HepG2 (cell line): ENCODE measurements around the gene DUS2. TPM values are rescaled to one million over a fixed set of nuclear protein-coding genes. Genes with fewer than 3 reads are reported as not detected.

Experiments used
- ATAC-seq: fragments of 200-7000 bp; cut with Tn5 transposase; 3 replicates; pipeline ENCODE4 v1.9.1; 2020; ENCODE audit warnings: mild to moderate bottlenecking, moderate library complexity
- BruUV-seq: library from RNA; stranded (reverse); fragments of 400-500 nt; replicated peaks from 2 replicates; lab custom pipeline; 2021; lab: Mats Ljungman, UMichigan
- CTCF ChIA-PET: fragments of 300-600 bp; formaldehyde crosslinking; extraction: SDS; loops from one replicate; lab custom pipeline; 2021; ENCODE audit warnings: low total read pairs, inconsistent platforms, low intra/inter-chr PET ratio; lab: Yijun Ruan, JAX
- POLR2A ChIA-PET: fragments of 350-600 bp; sonication (Branson Sonifier 250); formaldehyde crosslinking; loops from one replicate; lab custom pipeline; 2020; ENCODE audit warnings: antibody characterized with exemption, inconsistent platforms; lab: Yijun Ruan, JAX
- DNase-seq: peaks from one replicate; pipeline ENCODE4 v3.0.0-alpha.2; 2015; ENCODE audit warnings: low spot score
- FAIRE-seq: peaks from 3 replicates; lab custom pipeline; 2011; peaks lifted over from hg19 to GRCh38; lab: Jason Lieb, UNC
- H2AFZ ChIP-seq: one replicate; pipeline ENCODE4 v1.6.1; 2011; ENCODE audit warnings: low read length, inconsistent platforms
- H3K27ac ChIP-seq: fragments of 300-600 bp; 3 replicates; pipeline ENCODE4 v1.8.0; 2011; ENCODE audit warnings: mixed run types, mild to moderate bottlenecking, mixed read lengths, low read length, inconsistent platforms; ENCODE audit not compliant: insufficient read depth; ENCODE audit errors: extremely low read length
- H3K27me3 ChIP-seq, 2 experiments: fragments of 200-600 bp in 1 of 2; 2 replicates in 1 of 2; 3 replicates in 1 of 2; pipeline versions ENCODE4 v1.6.0 to v1.8.0; 2011; ENCODE audit warnings: low read length in 2 of 2, mild to moderate bottlenecking in 2 of 2, moderate library complexity in 2 of 2, inconsistent platforms in 1 of 2; ENCODE audit not compliant: insufficient read depth in 2 of 2, control insufficient read depth in 1 of 2
- H3K36me3 ChIP-seq, 2 experiments: fragments of 200-600 bp in 1 of 2; replicated peaks in 1 of 2; 2 replicates in 1 of 2; 3 replicates in 1 of 2; pipeline versions ENCODE4 v1.5.1 to v1.8.0; 2011; ENCODE audit warnings: low read length in 2 of 2, inconsistent platforms in 1 of 2; ENCODE audit not compliant: insufficient read depth in 2 of 2, control insufficient read depth in 1 of 2
- H3K4me1 ChIP-seq: 2 replicates; pipeline ENCODE4 v1.5.1; 2012; ENCODE audit warnings: low read length, inconsistent platforms; ENCODE audit not compliant: insufficient read depth
- H3K4me2 ChIP-seq: 2 replicates; pipeline ENCODE4 v1.6.0; 2011; ENCODE audit warnings: low read depth, low read length, inconsistent platforms
- H3K4me3 ChIP-seq, 3 experiments: fragments of 200-600 bp in 1 of 3; sonication (generic), shearing (Covaris generic) in 1 of 3; replicated peaks in 1 of 3; 2 replicates each; pipeline ENCODE4 v1.5.1; 2011 to 2016; ENCODE audit warnings: low read length in 3 of 3, inconsistent platforms in 2 of 3, low read depth in 2 of 3, mild to moderate bottlenecking in 2 of 3, control low read depth in 1 of 3, mixed read lengths in 1 of 3; ENCODE audit not compliant: insufficient read depth in 1 of 3
- H3K79me2 ChIP-seq: one replicate; pipeline ENCODE4 v1.6.1; 2011; ENCODE audit warnings: low read length, inconsistent platforms; ENCODE audit not compliant: insufficient read depth
- H3K9ac ChIP-seq: 2 replicates; pipeline ENCODE4 v1.6.0; 2011; ENCODE audit warnings: mild to moderate bottlenecking, low read depth, low read length, inconsistent platforms; ENCODE audit not compliant: insufficient read depth
- H3K9me3 ChIP-seq: 2 replicates; pipeline ENCODE4 v1.5.1; 2012; ENCODE audit warnings: mild to moderate bottlenecking, low read length
- H4K20me1 ChIP-seq: 2 replicates; pipeline ENCODE4 v1.6.0; 2011; ENCODE audit warnings: inconsistent platforms, mild to moderate bottlenecking, low read length, moderate library complexity; ENCODE audit not compliant: insufficient read depth
- ARID2 ChIP-seq: sonication (generic); formaldehyde crosslinking; IDR thresholded peaks from 2 replicates; pipeline ENCODE4 v1.8.1; 2022; ENCODE audit warnings: mild to moderate bottlenecking, missing genetic modification reagents, borderline replicate concordance
- ARNTL ChIP-seq: sonication (generic); formaldehyde crosslinking; IDR thresholded peaks from 2 replicates; pipeline ENCODE4 v1.4.0; 2020; ENCODE audit warnings: mild to moderate bottlenecking, missing genetic modification reagents
- CAMTA2 ChIP-seq: sonication (generic); formaldehyde crosslinking; IDR thresholded peaks from 2 replicates; pipeline ENCODE4 v1.4.0; 2020; ENCODE audit warnings: mild to moderate bottlenecking, missing genetic modification reagents, borderline replicate concordance
- CBX5 ChIP-seq: sonication (generic); formaldehyde crosslinking; IDR thresholded peaks from 2 replicates; pipeline ENCODE4 v1.4.0; 2020; ENCODE audit warnings: missing genetic modification reagents, borderline replicate concordance
- ESRRA ChIP-seq: sonication (generic); formaldehyde crosslinking; IDR thresholded peaks from 2 replicates; pipeline ENCODE4 v1.5.1; 2020; ENCODE audit warnings: mild to moderate bottlenecking, low read depth, missing genetic modification reagents
- PAF1 ChIP-seq: IDR thresholded peaks from 2 replicates; pipeline ENCODE4 v1.6.1; 2016; ENCODE audit warnings: missing genetic modification reagents, missing compliant biosample characterization
- POLR2AphosphoS5 ChIP-seq: IDR thresholded peaks from 2 replicates; pipeline ENCODE4 v1.6.1; 2012; ENCODE audit warnings: low read depth, low read length
- SAP130 ChIP-seq: IDR thresholded peaks from 2 replicates; pipeline ENCODE4 v1.6.1; 2016; ENCODE audit warnings: low read depth
- ZBTB7B ChIP-seq: sonication (generic); formaldehyde crosslinking; IDR thresholded peaks from 2 replicates; pipeline ENCODE4 v1.4.0; 2020; ENCODE audit warnings: missing genetic modification reagents
- ZC3H13 ChIP-seq: sonication (generic); formaldehyde crosslinking; IDR thresholded peaks from 2 replicates; pipeline ENCODE4 v1.8.1; 2023; ENCODE audit warnings: mild to moderate bottlenecking, missing genetic modification reagents, moderate library complexity
- ZFP36L1 ChIP-seq: sonication (generic); formaldehyde crosslinking; IDR thresholded peaks from 2 replicates; pipeline ENCODE4 v1.8.0; 2022; ENCODE audit warnings: mild to moderate bottlenecking, missing genetic modification reagents, moderate library complexity
- ZNF292 ChIP-seq: sonication (generic); formaldehyde crosslinking; IDR thresholded peaks from 2 replicates; pipeline ENCODE4 v1.8.1; 2022; ENCODE audit warnings: mild to moderate bottlenecking, low read depth, missing genetic modification reagents, borderline replicate concordance
- ZNF335 ChIP-seq: sonication (generic); formaldehyde crosslinking; IDR thresholded peaks from 2 replicates; pipeline ENCODE4 v1.4.0; 2020; ENCODE audit warnings: missing genetic modification reagents
- ZNF33A ChIP-seq: sonication (generic); formaldehyde crosslinking; IDR thresholded peaks from 2 replicates; pipeline ENCODE4 v1.5.1; 2020; ENCODE audit warnings: missing genetic modification reagents, mild to moderate bottlenecking, moderate library complexity, borderline replicate concordance
- ZNF446 ChIP-seq: sonication (generic); formaldehyde crosslinking; IDR thresholded peaks from 2 replicates; pipeline ENCODE4 v1.5.0; 2020; ENCODE audit warnings: mild to moderate bottlenecking, missing genetic modification reagents
- ZNF772 ChIP-seq: sonication (generic); formaldehyde crosslinking; IDR thresholded peaks from 2 replicates; pipeline ENCODE4 v1.5.0; 2020; ENCODE audit warnings: mild to moderate bottlenecking, missing genetic modification reagents
- ZSCAN30 ChIP-seq: sonication (generic); formaldehyde crosslinking; IDR thresholded peaks from 2 replicates; pipeline ENCODE4 v1.5.0; 2020; ENCODE audit warnings: mild to moderate bottlenecking, missing genetic modification reagents
- WGBS: methylation state at CpG from one replicate; pipeline ENCODE4 v1.1.6; 2017; ENCODE audit warnings: low lambda C conversion rate; 5-methylcytosine and 5-hydroxymethylcytosine counted together
- in situ Hi-C: cut with HindIII; loops from 2 replicates; pipeline ENCODE4 v1.10.0; 2017; ENCODE audit warnings: low pct_unique_long_range_greater_than_20kb; ENCODE audit not compliant: extremely low pct_ligation_motif_present
- intact Hi-C: fragments of 100-400 bp; cut with micrococcal nuclease; formaldehyde crosslinking; loops from one replicate; pipeline ENCODE4 v1.10.0; 2022; ENCODE audit not compliant: unreplicated experiment
- polyA plus RNA-seq, 8 experiments: library from polyadenylated mRNA; depleted of rRNA in 3 of 8; stranded (reverse) in 7 of 8; unstranded in 1 of 8; fragments of >200 nt; fragmentation: Illumina TruSeq in 4 of 8; extraction: Trizol in 4 of 8; gene quantifications; 2 replicates each; pipeline versions ENCODE4 v1.2.1 to v1.2.3, GENCODE V29; 2011 to 2016; ENCODE audit warnings: low read depth in 4 of 8, missing spikeins in 1 of 8, mixed read lengths in 1 of 8; ENCODE audit not compliant: insufficient read depth in 1 of 8
- total RNA-seq, 5 experiments: library from RNA; depleted of rRNA; stranded (reverse); fragments of >200 nt; fragmentation: Illumina TruSeq; extraction: Trizol; gene quantifications; 2 replicates each; pipeline ENCODE4 v1.2.3, GENCODE V29; 2016; ENCODE audit warnings: low read depth in 1 of 5
- TF ChIP-seq, protein P1 (sequence below): IDR thresholded peaks from 2 replicates; pipeline ENCODE4 v1.6.1; 2016; ENCODE audit warnings: low read depth, control low read depth
- TF ChIP-seq, protein P2 (sequence below): sonication (generic); formaldehyde crosslinking; IDR thresholded peaks from 2 replicates; pipeline ENCODE4 v1.5.1; 2020; ENCODE audit warnings: missing genetic modification reagents, mild to moderate bottlenecking, borderline replicate concordance
- TF ChIP-seq, protein P3 (sequence below): sonication (generic); formaldehyde crosslinking; IDR thresholded peaks from 2 replicates; pipeline ENCODE4 v1.4.0; 2020; ENCODE audit warnings: low read depth, mild to moderate bottlenecking, missing genetic modification reagents

Gene DUS2
- total and polyA plus RNA-seq, 2 of the 13 experiments (the other 11 are each of a cell fraction or from before 2014, with no cell fraction given): 17.8 to 25.1 TPM

DNA sequence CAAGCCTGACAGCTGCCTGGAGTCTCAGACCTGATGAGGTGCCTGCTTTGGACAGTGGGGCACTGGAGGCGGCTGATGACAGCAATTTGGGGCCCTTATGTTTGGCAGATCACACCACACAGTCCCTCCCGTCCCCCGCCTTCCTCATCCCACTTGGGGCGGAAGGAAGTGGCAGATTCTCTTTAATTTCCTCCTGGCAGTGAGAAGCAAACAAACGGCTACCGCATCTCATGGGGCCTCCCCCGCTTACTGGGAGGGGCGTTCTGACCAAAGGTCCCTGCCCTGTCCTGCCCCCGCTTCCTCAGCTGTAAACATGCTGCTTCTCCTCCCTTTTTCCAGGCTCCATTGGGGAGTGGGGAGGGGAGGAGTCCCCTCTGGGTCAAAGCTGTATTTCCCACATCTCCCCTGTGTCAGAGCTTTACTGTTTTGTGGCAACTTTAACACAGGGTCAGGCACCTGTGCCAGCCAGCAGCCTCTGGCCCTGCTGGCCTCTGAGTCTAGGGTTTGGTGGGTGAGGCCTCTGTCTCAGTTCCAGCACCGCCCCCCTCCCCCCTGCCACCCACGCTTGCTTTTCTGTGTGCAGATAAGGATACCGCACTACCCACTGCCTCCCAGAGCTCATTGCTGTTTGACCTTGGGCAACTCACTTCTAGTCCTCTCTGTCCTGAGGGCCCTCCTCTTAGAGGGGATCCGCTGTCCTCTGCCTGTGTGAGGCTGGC is 56.7 kb downstream of the DUS2 start:
- Histone ChIP-seq H2AFZ (no peak overlapping the region), H4K20me1 (no peaks in the 10 kb centered on the region), H3K9me3 (no peaks in the 10 kb centered on the region), H3K9ac (peak overlapping the region; percentile 70), H3K4me1 (peaks cover 85% of the 10 kb centered on the region), H3K79me2 (no peaks in the 10 kb centered on the region), H3K4me2 (peak overlapping the region; percentile 79), H3K27me3 (no peaks in the 10 kb centered on the region; a peak in 1 of 5 replicates), H3K27ac (peak overlapping the region; percentile 95), H3K36me3 (peaks cover 9 to 26% of the 10 kb centered on the region in 2 experiments; a peak in 4 of 5 replicates), H3K4me3 (peak overlapping the region; percentile 24 to 57 (median 28); a peak in 5 of 6 replicates)
- BruUV-seq: no TSS peak
- WGBS: 0% methylated on average over 5 of the region's 13 CpGs
- CTCF ChIA-PET: no interaction called here
- POLR2A ChIA-PET: interaction anchor here (0.5 to 2.8 kb wide), 44 partner anchors 9 to 551 kb away, joined by 3 to 57 read pairs (median 4); partner anchors contain the start of genes ACD, DDX28, DPEP2 and DUS2
- in situ Hi-C loops: loop anchor here (10.0 kb wide), 2 partner anchors 155 to 255 kb away; partner anchors contain the start of gene ESRP2
- intact Hi-C loops: loop anchor here (10.0 kb wide), 1 partner anchor 1055 kb away; the partner anchor contains the start of gene CBFB
- DNase-seq (peak; percentile 97), FAIRE-seq (peak; percentile 93), ATAC-seq (peak; percentile 72)
- TF ChIP-seq, protein P1, sequence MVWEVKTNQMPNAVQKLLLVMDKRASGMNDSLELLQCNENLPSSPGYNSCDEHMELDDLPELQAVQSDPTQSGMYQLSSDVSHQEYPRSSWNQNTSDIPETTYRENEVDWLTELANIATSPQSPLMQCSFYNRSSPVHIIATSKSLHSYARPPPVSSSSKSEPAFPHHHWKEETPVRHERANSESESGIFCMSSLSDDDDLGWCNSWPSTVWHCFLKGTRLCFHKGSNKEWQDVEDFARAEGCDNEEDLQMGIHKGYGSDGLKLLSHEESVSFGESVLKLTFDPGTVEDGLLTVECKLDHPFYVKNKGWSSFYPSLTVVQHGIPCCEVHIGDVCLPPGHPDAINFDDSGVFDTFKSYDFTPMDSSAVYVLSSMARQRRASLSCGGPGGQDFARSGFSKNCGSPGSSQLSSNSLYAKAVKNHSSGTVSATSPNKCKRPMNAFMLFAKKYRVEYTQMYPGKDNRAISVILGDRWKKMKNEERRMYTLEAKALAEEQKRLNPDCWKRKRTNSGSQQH: no peak; the same call in 1 of the 2 replicates
- TF ChIP-seq ZNF33A (0 out of 2 replicates have a peak, but pooled peaks have one; percentile 33), ZNF772 (CRISPR knock-in tag) (peak; percentile 97), ESRRA (peak; percentile 98), ZNF446 (CRISPR knock-in tag) (no peak), SAP130 (CRISPR knock-in tag) (peak; percentile 99), PAF1 (CRISPR knock-in tag) (no peak), CAMTA2 (CRISPR knock-in tag) (no peak), ZNF292 (peak; percentile 97), CBX5 (CRISPR knock-in tag) (peak; percentile 90; the same call in 1 of the 2 replicates), ARID2 (peak; percentile 98), ZC3H13 (peak; percentile 79; the same call in 1 of the 2 replicates), ARNTL (CRISPR knock-in tag) (peak; percentile 82), POLR2AphosphoS5 (peak; percentile 71), ZBTB7B (peak; percentile 98), ZSCAN30 (CRISPR knock-in tag) (no peak), ZNF335 (CRISPR knock-in tag) (peak; percentile 86; the same call in 1 of the 2 replicates), ZFP36L1 (no peak; the same call in 1 of the 2 replicates)
- TF ChIP-seq, protein P2, sequence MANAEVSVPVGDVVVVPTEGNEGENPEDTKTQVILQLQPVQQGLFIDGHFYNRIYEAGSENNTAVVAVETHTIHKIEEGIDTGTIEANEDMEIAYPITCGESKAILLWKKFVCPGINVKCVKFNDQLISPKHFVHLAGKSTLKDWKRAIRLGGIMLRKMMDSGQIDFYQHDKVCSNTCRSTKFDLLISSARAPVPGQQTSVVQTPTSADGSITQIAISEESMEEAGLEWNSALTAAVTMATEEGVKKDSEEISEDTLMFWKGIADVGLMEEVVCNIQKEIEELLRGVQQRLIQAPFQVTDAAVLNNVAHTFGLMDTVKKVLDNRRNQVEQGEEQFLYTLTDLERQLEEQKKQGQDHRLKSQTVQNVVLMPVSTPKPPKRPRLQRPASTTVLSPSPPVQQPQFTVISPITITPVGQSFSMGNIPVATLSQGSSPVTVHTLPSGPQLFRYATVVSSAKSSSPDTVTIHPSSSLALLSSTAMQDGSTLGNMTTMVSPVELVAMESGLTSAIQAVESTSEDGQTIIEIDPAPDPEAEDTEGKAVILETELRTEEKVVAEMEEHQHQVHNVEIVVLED (CRISPR knock-in tag): peak; percentile 56; the same call in 1 of the 2 replicates
- TF ChIP-seq, protein P3, sequence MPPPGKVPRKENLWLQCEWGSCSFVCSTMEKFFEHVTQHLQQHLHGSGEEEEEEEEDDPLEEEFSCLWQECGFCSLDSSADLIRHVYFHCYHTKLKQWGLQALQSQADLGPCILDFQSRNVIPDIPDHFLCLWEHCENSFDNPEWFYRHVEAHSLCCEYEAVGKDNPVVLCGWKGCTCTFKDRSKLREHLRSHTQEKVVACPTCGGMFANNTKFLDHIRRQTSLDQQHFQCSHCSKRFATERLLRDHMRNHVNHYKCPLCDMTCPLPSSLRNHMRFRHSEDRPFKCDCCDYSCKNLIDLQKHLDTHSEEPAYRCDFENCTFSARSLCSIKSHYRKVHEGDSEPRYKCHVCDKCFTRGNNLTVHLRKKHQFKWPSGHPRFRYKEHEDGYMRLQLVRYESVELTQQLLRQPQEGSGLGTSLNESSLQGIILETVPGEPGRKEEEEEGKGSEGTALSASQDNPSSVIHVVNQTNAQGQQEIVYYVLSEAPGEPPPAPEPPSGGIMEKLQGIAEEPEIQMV (CRISPR knock-in tag): peak; percentile 81
